ENCODE measurements around the gene ZNF678. TPM values are rescaled to one million over a fixed set of nuclear protein-coding genes. Genes with fewer than 3 reads are reported as not detected.

The ZNF678 gene
- total and polyA plus RNA-seq, 2 of the 4 experiments (the other 2 are of a cell fraction) = 1.3 to 4.8 TPM

GRCh38 chr1:227559926-227560325 lies 3.4 kb upstream of the ZNF678 start:
- Histone ChIP-seq H3K36me3 (ENCODE audit: control insufficient read depth, insufficient read depth, low read length) (no peaks in the 10 kb centered on the region), H4K20me1 (ENCODE audit: insufficient read depth, low read length) (no peaks in the 10 kb centered on the region), H3K23ac (ENCODE audit: low read depth, low read length) (no peak overlapping the region), H2AK9ac (replicated peaks; ENCODE audit: low read depth, low read length, poor library complexity) (no peak overlapping the region), H2BK15ac (ENCODE audit: low read depth, low read length) (no peak overlapping the region), H2AFZ (replicated peaks; ENCODE audit: low read length, poor library complexity) (no peak overlapping the region), H3K4ac (ENCODE audit: low read depth, low read length) (no peak overlapping the region), H3K18ac (ENCODE audit: low read depth, low read length) (no peak overlapping the region), H4K91ac (ENCODE audit: insufficient read depth, low read depth, low read length) (no peak overlapping the region), H2AK5ac (ENCODE audit: low read depth, low read length) (no peak overlapping the region), H3K4me1 (ENCODE audit: control insufficient read depth, insufficient read depth, low read length) (no peaks in the 10 kb centered on the region), H2BK5ac (ENCODE audit: low read depth, low read length, poor library complexity, severe bottlenecking) (no peak overlapping the region), H3K4me2 (ENCODE audit: low read depth, low read length) (no peak overlapping the region), H3K14ac (replicated peaks; ENCODE audit: low read depth, low read length) (no peak overlapping the region), H2BK120ac (ENCODE audit: low read depth, low read length) (no peak overlapping the region), H3K56ac (ENCODE audit: extremely low read depth, insufficient read depth, low read length) (no peak overlapping the region), H3K27ac (ENCODE audit: insufficient read depth, low read length) (no peak overlapping the region), H4K8ac (ENCODE audit: low read depth in 2 of 2, low read length in 2 of 2) (no peak overlapping the region), H2BK20ac (ENCODE audit: low read depth, low read length) (no peak overlapping the region), H3K9me1 (ENCODE audit: insufficient read depth, low read length) (no peaks in the 10 kb centered on the region), H4K5ac (ENCODE audit: low read depth, low read length) (no peak overlapping the region), H3K27me3 (ENCODE audit: control insufficient read depth, insufficient read depth, low read length) (peaks cover 16% of the 10 kb centered on the region), H3K9me3 (ENCODE audit: control insufficient read depth, insufficient read depth, low read length) (peaks cover 21% of the 10 kb centered on the region), H3K9ac (ENCODE audit: low read depth, low read length) (no peak overlapping the region), H3K4me3 (ENCODE audit: insufficient read depth, low read depth, low read length) (no peak overlapping the region), H3K79me1 (ENCODE audit: low read depth in 1 of 2, low read length in 2 of 2) (peaks cover 0 to 10% of the 10 kb centered on the region in 2 experiments; a peak in 2 of 4 replicates)
- TF ChIP-seq MXI1 (IDR thresholded peaks at IDR 0.05; ENCODE audit: borderline replicate concordance, low read depth, low read length) = no peak
- no peak for TF ChIP-seq FOS (IDR thresholded peaks at IDR 0.05; ENCODE audit: low read depth, low read length)
- no peak for TF ChIP-seq CHD1 (IDR thresholded peaks at IDR 0.05; ENCODE audit: low read depth, low read length)
- no peak for TF ChIP-seq MAZ (IDR thresholded peaks at IDR 0.05; ENCODE audit: borderline replicate concordance, low read depth, low read length)
- no peak for TF ChIP-seq MAFK (IDR thresholded peaks at IDR 0.05; ENCODE audit: low read depth, low read length)
- TF ChIP-seq, protein P1, sequence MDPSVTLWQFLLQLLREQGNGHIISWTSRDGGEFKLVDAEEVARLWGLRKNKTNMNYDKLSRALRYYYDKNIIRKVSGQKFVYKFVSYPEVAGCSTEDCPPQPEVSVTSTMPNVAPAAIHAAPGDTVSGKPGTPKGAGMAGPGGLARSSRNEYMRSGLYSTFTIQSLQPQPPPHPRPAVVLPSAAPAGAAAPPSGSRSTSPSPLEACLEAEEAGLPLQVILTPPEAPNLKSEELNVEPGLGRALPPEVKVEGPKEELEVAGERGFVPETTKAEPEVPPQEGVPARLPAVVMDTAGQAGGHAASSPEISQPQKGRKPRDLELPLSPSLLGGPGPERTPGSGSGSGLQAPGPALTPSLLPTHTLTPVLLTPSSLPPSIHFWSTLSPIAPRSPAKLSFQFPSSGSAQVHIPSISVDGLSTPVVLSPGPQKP (IDR thresholded peaks at IDR 0.05; ENCODE audit: borderline replicate concordance, low read depth, low read length) = no peak
- no peak for TF ChIP-seq USF2 (IDR thresholded peaks at IDR 0.05; ENCODE audit: low read depth, low read length)
- no peak for TF ChIP-seq RAD21 (IDR thresholded peaks at IDR 0.05; ENCODE audit: low read length)
- TF ChIP-seq CTCF (conservative IDR thresholded peaks at IDR 0.05; ENCODE audit: low read depth, low read length) = no peak
- TF ChIP-seq SMC3 (IDR thresholded peaks at IDR 0.05; ENCODE audit: low read depth, low read length) = no peak
- TF ChIP-seq BHLHE40 (IDR thresholded peaks at IDR 0.05; ENCODE audit: low read depth, low read length) = no peak
- no peak for TF ChIP-seq POLR2A (IDR thresholded peaks at IDR 0.05; ENCODE audit: low read depth, low read length)
- TF ChIP-seq NFE2L2 (IDR thresholded peaks at IDR 0.05; ENCODE audit: low read depth, low read length) = no peak
- TF ChIP-seq RFX5 (IDR thresholded peaks at IDR 0.05; ENCODE audit: low read depth, low read length) = no peak
- no peak for TF ChIP-seq RCOR1 (IDR thresholded peaks at IDR 0.05; ENCODE audit: insufficient replicate concordance, low read length)
- no peak for TF ChIP-seq CEBPB (IDR thresholded peaks at IDR 0.05; ENCODE audit: low read depth, low read length)
- ChIA-PET CTCF (no interaction called here), POLR2A (ENCODE audit: unreplicated experiment) (no interaction called here)
- DNase-seq (no peak), ATAC-seq (ENCODE audit: low read depth) (no peak)
- in situ Hi-C loops (cut with MboI; ENCODE audit: low sequenced_read_pairs) (no loop called here), dilution Hi-C loops (cut with HindIII; ENCODE audit: low sequenced_read_pairs, unreplicated experiment) (no loop called here), intact Hi-C loops (cut with micrococcal nuclease) (loop anchor here (5.0 kb wide), 1 partner anchor 167 kb away; no protein-coding TSS in a partner anchor)
- BruUV-seq (replicated peaks) = no TSS peak
- 49% methylated on average over 4 of the region's 12 CpGs; no CpG with 5 or more reads in 1 of the 2 experiments for WGBS, 2 experiments (ENCODE audit: extremely low coverage in 2 of 2, insufficient read length in 1 of 2)
